ENCODE data around the gene IDNK.

The IDNK gene

DNA sequence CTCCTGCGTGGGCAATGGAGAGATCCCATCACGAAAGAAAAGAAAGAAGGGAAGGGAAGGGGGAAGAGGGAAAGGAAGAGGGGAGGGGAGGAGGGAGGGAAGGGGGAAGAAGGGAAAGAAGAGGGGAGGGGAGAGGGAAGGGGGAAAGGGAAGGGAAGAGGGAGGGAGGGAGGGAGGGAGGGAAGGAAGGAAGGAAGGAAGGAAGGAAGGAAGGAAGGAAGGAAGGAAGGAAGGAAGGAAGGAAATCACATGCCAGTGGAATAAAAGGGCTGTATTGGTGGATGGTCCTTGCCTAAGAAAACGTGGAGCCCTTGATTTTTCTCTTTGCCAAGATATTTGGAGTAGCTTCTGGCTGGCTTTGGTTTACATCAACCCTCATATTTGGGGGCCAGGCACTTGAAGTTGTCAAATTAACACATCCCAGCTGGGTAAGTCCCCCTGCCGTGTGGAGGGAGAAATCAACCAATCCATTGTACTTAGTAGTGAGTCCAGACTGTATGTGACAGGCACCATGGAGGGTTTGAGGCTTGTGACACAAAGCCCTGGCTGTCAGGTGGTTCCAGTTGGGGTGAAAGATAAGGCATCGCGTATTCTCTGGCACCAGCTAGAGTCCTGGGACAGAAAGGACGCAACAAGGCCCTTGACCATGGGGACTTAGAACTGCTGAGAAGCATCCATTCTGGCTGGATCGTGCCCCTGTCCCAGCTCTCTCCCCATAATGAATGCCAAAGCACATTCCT lies 23.7 kb downstream of the IDNK start:
- Histone ChIP-seq H3K9me2 (replicated peaks; ENCODE audit: low read depth, low read length) (no peaks in the 10 kb centered on the region), H3F3A (ENCODE audit: low read depth) (no peaks in the 10 kb centered on the region), H3K4me3 (ENCODE audit: low read length, poor library complexity, severe bottlenecking) (no peak overlapping the region), H3K79me2 (ENCODE audit: insufficient read depth, low read length) (no peaks in the 10 kb centered on the region), H3K27me3 (ENCODE audit: insufficient read depth, low read length, poor library complexity, severe bottlenecking) (no peaks in the 10 kb centered on the region), H3K4me2 (ENCODE audit: low read depth, low read length, poor library complexity, severe bottlenecking) (no peak overlapping the region), H4K20me1 (ENCODE audit: insufficient read depth, low read length, poor library complexity, severe bottlenecking) (no peaks in the 10 kb centered on the region), H3K4me1 (ENCODE audit: insufficient read depth, low read length, poor library complexity, severe bottlenecking) (no peaks in the 10 kb centered on the region), H3K36me3 (ENCODE audit: insufficient read depth, low read length) (peaks cover 12% of the 10 kb centered on the region; the same call in 1 of the 2 replicates), H2AFZ (ENCODE audit: low read length) (no peak overlapping the region), H3K9me3 (ENCODE audit: insufficient read depth, low read depth, low read length) (no peaks in the 10 kb centered on the region), H3K9ac (ENCODE audit: low read depth, low read length, poor library complexity, severe bottlenecking) (no peak overlapping the region)
- TF ChIP-seq CTCF (conservative IDR thresholded peaks at IDR 0.05; ENCODE audit: low read length) (no peak), EZH2phosphoT487 (IDR thresholded peaks at IDR 0.05; ENCODE audit: borderline replicate concordance) (no peak)

DNA sequence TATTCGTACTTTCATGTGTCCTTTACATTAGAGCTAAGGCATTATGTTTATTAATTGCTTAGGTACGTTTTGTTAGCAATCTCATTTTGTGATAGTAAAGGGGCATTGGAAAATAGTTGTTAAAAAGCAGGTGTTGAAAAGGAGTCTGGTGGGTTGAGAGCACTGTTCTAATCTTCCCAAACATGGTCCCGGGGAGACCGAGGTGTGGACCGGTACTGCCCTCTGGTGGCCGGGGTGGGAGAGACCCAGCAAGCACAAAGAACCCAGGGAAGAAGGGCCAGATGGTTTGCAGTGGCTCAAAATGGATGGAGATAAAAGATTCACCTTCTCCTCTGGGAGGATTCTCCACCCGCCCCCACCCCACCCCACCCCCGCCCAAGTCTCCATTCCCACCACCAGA lies 26.1 kb downstream of the IDNK start:
- Histone ChIP-seq H3K9me2 (replicated peaks; ENCODE audit: low read depth, low read length) (no peaks in the 10 kb centered on the region), H3K27me3 (ENCODE audit: insufficient read depth, low read length, poor library complexity, severe bottlenecking) (no peaks in the 10 kb centered on the region), H2AFZ (ENCODE audit: low read length) (no peak overlapping the region), H4K20me1 (ENCODE audit: insufficient read depth, low read length, poor library complexity, severe bottlenecking) (no peaks in the 10 kb centered on the region), H3K4me2 (ENCODE audit: low read depth, low read length, poor library complexity, severe bottlenecking) (no peak overlapping the region), H3F3A (ENCODE audit: low read depth) (no peaks in the 10 kb centered on the region), H3K79me2 (ENCODE audit: insufficient read depth, low read length) (no peaks in the 10 kb centered on the region), H3K4me1 (ENCODE audit: insufficient read depth, low read length, poor library complexity, severe bottlenecking) (no peaks in the 10 kb centered on the region), H3K36me3 (ENCODE audit: insufficient read depth, low read length) (peaks cover 29% of the 10 kb centered on the region; the same call in 1 of the 2 replicates), H3K9me3 (ENCODE audit: insufficient read depth, low read depth, low read length) (no peaks in the 10 kb centered on the region), H3K9ac (ENCODE audit: low read depth, low read length, poor library complexity, severe bottlenecking) (no peak overlapping the region), H3K4me3 (ENCODE audit: low read length, poor library complexity, severe bottlenecking) (no peak overlapping the region)
- TF ChIP-seq CTCF (conservative IDR thresholded peaks at IDR 0.05; ENCODE audit: low read length), result peak; percentile 79
- TF ChIP-seq EZH2phosphoT487 (IDR thresholded peaks at IDR 0.05; ENCODE audit: borderline replicate concordance), result no peak

- H3F3A ChIP-seq (ENCODE audit: low read depth), result no peaks in the 10 kb centered on the region
- no peaks in the 10 kb centered on the region for H4K20me1 ChIP-seq (ENCODE audit: insufficient read depth, low read length, poor library complexity, severe bottlenecking)
- H3K9me2 ChIP-seq (replicated peaks; ENCODE audit: low read depth, low read length), result no peaks in the 10 kb centered on the region
- H3K4me1 ChIP-seq (ENCODE audit: insufficient read depth, low read length, poor library complexity, severe bottlenecking), result no peaks in the 10 kb centered on the region
- no peak for TF ChIP-seq EZH2phosphoT487 (IDR thresholded peaks at IDR 0.05; ENCODE audit: borderline replicate concordance)
- H3K79me2 ChIP-seq (ENCODE audit: insufficient read depth, low read length), result no peaks in the 10 kb centered on the region
- H3K4me2 ChIP-seq (ENCODE audit: low read depth, low read length, poor library complexity, severe bottlenecking), result no peak overlapping the region
- no peak overlapping the region for H3K4me3 ChIP-seq (ENCODE audit: low read length, poor library complexity, severe bottlenecking)
- H3K9me3 ChIP-seq (ENCODE audit: insufficient read depth, low read depth, low read length), result no peaks in the 10 kb centered on the region
- H3K9ac ChIP-seq (ENCODE audit: low read depth, low read length, poor library complexity, severe bottlenecking), result no peak overlapping the region
- H3K27me3 ChIP-seq (ENCODE audit: insufficient read depth, low read length, poor library complexity, severe bottlenecking), result no peaks in the 10 kb centered on the region
- no peak overlapping the region for H2AFZ ChIP-seq (ENCODE audit: low read length)
- peaks cover 33% of the 10 kb centered on the region; the same call in 1 of the 2 replicates for H3K36me3 ChIP-seq (ENCODE audit: insufficient read depth, low read length)
These were observed 26.6 kb downstream of the IDNK start for GRCh38 chr9:83649515-83649914.

DNA sequence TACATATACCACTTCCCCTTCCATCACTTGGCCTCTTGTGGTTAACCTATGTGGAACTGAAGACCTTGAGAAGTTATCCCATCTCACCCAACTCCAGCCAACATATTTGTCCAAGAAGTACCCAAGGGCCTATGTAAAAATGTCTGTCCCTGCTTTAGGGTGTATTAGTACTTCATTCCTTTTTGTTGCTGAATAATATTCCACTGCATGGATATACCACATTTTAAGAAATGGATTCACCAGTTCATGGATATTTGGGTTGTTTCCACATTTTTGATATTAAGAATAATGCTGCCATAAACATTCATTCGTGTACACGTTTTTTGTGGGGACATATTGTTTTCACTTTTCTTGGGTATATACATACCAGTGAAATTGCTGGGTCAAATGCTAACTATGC lies 28.6 kb downstream of the IDNK start:
- Histone ChIP-seq H2AFZ (ENCODE audit: low read length) (no peak overlapping the region), H3F3A (ENCODE audit: low read depth) (no peaks in the 10 kb centered on the region), H3K27me3 (ENCODE audit: insufficient read depth, low read length, poor library complexity, severe bottlenecking) (no peaks in the 10 kb centered on the region), H3K36me3 (ENCODE audit: insufficient read depth, low read length) (peaks cover 54% of the 10 kb centered on the region; the same call in 1 of the 2 replicates), H4K20me1 (ENCODE audit: insufficient read depth, low read length, poor library complexity, severe bottlenecking) (no peaks in the 10 kb centered on the region), H3K4me2 (ENCODE audit: low read depth, low read length, poor library complexity, severe bottlenecking) (no peak overlapping the region), H3K79me2 (ENCODE audit: insufficient read depth, low read length) (no peaks in the 10 kb centered on the region), H3K9ac (ENCODE audit: low read depth, low read length, poor library complexity, severe bottlenecking) (no peak overlapping the region), H3K4me1 (ENCODE audit: insufficient read depth, low read length, poor library complexity, severe bottlenecking) (no peaks in the 10 kb centered on the region), H3K4me3 (ENCODE audit: low read length, poor library complexity, severe bottlenecking) (no peak overlapping the region), H3K9me3 (ENCODE audit: insufficient read depth, low read depth, low read length) (no peaks in the 10 kb centered on the region), H3K9me2 (replicated peaks; ENCODE audit: low read depth, low read length) (no peaks in the 10 kb centered on the region)
- no peak for TF ChIP-seq CTCF (conservative IDR thresholded peaks at IDR 0.05; ENCODE audit: low read length)
- no peak for TF ChIP-seq EZH2phosphoT487 (IDR thresholded peaks at IDR 0.05; ENCODE audit: borderline replicate concordance)

Data from Loucy (cell line).